Measurements from ENCODE around the gene TMEM198. TPM values are rescaled to one million over a fixed set of nuclear protein-coding genes. Genes with fewer than 3 reads are reported as not detected.

TMEM198 gene
- total RNA-seq, 4 donors from 2014 or later = 1.9 to 6.2 (median 2.9) TPM

DNA sequence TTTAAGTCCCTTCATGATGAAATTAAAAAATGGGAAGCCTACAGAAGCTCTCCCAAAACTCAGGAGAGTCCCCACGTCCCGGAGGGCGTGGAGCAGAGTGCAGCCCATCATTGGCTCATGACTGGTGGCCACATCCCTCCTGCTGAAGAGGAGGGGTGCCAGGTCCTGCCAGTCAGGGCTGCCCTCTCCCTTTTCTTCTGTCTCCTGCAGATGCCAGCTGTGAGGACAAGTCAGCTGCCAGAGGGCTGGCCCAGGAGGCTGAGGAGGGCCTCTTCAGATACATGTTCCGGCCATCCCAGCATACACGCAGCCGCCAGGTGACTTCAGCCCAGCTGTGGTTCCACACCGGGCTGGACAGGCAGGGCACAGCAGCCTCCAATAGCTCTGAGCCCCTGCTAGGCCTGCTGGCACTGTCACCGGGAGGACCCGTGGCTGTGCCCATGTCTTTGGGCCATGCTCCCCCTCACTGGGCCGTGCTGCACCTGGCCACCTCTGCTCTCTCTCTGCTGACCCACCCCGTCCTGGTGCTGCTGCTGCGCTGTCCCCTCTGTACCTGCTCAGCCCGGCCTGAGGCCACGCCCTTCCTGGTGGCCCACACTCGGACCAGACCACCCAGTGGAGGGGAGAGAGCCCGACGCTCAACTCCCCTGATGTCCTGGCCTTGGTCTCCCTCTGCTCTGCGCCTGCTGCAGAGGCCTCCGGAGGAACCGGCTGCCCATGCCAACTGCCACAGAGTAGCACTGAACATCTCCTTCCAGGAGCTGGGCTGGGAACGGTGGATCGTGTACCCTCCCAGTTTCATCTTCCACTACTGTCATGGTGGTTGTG lies 30.9 kb downstream of the TMEM198 start:
- DNase-seq (ENCODE audit: low spot score) = no peak

DNA sequence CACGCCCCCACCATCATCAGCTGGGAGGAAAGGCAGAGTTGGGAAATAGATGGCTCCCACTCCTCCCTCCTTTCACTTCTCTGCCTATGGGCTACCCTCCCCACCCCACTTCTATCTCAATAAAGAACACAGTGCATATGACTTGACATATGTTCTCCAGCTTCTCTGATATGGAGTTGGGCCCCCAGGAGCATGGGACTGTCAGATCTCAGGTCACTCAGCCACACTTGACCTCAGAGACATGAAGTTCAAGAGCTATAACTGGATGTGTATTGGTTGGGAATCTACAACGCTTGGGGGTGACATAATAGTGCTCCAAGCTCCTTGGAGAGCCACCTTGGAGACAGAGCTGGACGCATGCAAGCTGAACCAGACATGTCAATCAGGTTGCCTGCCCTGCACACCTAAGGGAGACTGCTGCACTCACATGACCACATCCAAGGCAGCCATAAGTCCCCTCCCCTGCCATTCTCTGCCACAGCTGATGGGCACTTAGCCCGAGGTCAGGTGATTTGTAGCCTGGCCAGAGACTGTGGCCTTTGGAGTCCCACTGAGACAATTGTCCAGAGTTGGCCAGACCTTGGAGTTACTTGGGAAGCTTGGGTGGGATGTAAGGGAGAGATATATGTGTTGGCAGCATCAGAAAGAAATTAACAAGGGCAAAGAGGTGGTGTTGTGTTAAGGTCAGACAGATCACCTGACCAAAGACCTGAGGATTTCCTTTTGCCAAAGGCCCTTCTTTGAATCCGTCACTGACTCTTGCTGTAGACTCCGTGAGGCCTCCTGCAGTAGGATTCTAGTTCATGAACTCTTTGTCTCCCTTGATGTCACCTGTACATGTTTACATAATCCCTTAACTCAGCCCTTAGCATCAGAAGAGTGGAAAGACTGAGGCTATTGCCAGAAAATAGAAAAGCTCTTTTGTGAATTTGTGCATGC lies 32.0 kb downstream of the TMEM198 start:
- DNase-seq (ENCODE audit: low spot score) = no peak
- TF ChIP-seq, protein P1, sequence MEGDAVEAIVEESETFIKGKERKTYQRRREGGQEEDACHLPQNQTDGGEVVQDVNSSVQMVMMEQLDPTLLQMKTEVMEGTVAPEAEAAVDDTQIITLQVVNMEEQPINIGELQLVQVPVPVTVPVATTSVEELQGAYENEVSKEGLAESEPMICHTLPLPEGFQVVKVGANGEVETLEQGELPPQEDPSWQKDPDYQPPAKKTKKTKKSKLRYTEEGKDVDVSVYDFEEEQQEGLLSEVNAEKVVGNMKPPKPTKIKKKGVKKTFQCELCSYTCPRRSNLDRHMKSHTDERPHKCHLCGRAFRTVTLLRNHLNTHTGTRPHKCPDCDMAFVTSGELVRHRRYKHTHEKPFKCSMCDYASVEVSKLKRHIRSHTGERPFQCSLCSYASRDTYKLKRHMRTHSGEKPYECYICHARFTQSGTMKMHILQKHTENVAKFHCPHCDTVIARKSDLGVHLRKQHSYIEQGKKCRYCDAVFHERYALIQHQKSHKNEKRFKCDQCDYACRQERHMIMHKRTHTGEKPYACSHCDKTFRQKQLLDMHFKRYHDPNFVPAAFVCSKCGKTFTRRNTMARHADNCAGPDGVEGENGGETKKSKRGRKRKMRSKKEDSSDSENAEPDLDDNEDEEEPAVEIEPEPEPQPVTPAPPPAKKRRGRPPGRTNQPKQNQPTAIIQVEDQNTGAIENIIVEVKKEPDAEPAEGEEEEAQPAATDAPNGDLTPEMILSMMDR (IDR thresholded peaks at IDR 0.05) = no peak
- no peak for ATAC-seq (ENCODE audit: low FRiP score)

More for the DNA sequence above, 30.9 kb downstream of the TMEM198 start:
- no peak for ATAC-seq (ENCODE audit: low FRiP score)
- TF ChIP-seq, protein P1 (IDR thresholded peaks at IDR 0.05) = no peak

DNA sequence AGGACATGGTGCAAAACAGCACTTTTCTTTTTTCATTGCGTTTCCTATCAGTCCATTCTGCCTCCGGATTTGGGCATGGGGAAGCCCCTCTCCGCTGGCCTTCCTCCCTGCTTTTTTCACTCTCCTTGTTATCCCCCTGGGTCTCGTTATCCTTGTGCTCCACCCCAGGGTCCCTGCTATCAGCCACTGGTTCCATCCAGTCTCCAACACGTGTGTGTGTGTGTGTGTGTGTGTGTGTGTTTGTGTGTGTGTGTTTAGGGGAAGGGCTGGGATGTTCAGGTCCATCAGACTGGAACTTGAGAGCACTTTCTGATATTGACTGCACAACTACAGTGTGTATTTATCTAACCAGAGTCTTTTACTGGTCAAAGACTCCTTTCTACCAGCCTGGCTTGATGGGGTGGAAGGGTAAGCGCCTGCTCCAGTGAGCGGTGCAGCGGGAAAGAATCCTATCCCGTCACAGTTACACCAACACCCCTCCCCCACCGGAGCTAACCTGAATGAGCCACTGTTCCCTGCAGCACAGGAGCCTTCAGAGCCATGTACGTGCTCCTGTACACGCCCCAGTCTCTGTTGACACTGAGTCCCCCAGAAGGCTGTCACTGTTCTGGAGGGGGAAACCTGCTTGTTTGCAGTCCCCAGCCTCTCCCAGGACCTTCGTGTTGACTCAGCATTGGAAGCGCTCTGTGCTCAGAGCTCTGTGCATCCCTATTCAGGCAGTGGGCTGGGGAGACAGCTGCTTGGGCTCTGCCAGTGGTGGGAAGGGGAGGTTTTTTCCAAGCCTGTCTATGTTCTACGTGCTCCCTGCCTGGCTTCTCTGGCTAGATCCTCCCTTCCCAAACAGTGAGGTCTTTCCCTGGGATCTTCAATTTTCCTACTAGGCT lies 32.9 kb downstream of the TMEM198 start:
- ATAC-seq (ENCODE audit: low FRiP score) (no peak), DNase-seq (ENCODE audit: low spot score) (no peak)
- TF ChIP-seq, protein P1 (IDR thresholded peaks at IDR 0.05) = no peak

DNA sequence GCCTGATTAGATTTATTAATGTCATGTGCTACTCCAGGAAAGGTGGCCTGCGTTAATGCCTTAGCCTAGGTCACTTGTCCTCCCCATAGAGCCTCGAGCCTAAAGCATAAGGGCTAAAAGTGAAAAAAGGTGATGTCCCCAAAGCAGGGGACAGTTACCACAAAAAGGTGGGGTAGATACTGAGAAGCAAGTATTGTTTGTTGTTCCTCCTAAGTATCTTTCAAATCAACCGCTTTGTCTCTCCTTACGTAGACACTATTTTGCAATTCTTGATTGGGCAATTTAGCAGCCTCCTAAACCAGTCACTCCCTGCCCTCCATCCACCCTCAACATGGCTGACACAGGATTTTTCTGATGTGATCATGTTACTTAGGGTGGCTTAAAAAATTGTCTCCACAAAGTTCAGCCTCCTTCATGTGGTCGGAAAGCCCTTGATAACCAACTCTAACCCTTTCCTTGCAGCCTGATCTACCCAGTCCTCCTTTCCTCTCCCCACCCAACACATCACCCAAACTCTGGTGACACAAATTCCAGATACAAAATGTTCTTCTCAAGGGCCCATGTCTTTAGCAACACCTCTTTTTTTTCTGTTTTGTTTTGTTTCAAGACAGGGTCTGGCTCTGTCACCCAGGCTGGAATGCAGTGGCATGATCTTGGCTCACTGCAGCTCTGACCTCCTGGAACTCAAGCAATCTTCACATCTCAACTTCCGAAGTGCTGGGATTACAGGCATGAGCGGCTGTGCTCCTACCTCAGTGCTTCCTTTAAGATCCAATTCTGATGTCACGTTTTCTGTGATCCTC lies 35.2 kb downstream of the TMEM198 start:
- TF ChIP-seq, protein P1 (IDR thresholded peaks at IDR 0.05) = no peak
- DNase-seq (ENCODE audit: low spot score) (no peak), ATAC-seq (ENCODE audit: low FRiP score) (peak; percentile 54)

DNA sequence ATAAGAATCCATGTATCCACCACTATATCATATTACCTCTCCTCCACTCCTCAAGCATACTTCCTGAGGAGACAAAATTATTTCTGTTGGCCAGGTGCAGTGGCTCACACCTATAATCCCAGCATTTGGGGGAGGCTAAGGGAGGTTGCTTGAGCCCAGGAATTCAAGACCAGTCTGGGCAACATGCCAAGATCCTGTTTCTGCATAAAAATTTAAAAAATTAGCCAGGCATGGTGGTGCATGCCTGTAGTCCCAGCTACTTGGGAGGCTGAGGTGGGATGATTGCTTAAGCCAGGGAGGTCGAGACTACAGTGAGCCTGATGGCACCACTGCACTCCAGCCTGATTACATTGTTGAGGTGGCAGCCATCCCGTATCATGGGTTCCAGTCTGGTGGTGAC lies 37.5 kb downstream of the TMEM198 start:
- DNase-seq (ENCODE audit: low spot score) (no peak), ATAC-seq (ENCODE audit: low FRiP score) (no peak)
- TF ChIP-seq, protein P1 (IDR thresholded peaks at IDR 0.05) = no peak

DNA sequence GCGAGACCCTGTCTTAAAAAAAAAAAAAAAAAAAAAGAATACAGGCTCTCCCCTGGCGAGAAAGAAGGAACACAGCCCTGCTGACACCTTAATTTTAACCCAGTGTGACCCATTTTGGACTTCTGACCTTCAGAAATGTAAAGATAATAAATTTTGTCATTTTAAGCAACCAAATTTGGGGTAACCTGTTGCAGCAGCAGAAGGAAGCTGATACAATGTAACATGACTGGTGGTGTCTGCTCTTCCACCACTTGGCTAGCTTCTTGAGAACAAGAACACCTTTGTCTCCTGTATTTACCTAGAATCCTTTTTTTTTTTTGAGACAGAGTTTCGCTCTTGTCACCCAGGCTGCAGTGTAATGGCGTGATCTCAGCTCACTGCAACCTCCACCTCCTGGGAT lies 47.3 kb downstream of the TMEM198 start:
- DNase-seq (ENCODE audit: low spot score) = no peak
- TF ChIP-seq, protein P1 (IDR thresholded peaks at IDR 0.05) = no peak
- no peak for ATAC-seq (ENCODE audit: low FRiP score)
